ENCODE measurements around the gene RELN. TPM values are rescaled to one million over a fixed set of nuclear protein-coding genes. Genes with fewer than 3 reads are reported as not detected.
"Not testable (repeated sequence)": the region's sequence is repeated elsewhere in the genome, so short reads cannot be mapped to it uniquely, and the experiment has no call there.

The RELN gene
- total RNA-seq, 4 donors from 2014 or later = 1.2 to 7.1 (median 3.7) TPM

- TF ChIP-seq, protein P1, sequence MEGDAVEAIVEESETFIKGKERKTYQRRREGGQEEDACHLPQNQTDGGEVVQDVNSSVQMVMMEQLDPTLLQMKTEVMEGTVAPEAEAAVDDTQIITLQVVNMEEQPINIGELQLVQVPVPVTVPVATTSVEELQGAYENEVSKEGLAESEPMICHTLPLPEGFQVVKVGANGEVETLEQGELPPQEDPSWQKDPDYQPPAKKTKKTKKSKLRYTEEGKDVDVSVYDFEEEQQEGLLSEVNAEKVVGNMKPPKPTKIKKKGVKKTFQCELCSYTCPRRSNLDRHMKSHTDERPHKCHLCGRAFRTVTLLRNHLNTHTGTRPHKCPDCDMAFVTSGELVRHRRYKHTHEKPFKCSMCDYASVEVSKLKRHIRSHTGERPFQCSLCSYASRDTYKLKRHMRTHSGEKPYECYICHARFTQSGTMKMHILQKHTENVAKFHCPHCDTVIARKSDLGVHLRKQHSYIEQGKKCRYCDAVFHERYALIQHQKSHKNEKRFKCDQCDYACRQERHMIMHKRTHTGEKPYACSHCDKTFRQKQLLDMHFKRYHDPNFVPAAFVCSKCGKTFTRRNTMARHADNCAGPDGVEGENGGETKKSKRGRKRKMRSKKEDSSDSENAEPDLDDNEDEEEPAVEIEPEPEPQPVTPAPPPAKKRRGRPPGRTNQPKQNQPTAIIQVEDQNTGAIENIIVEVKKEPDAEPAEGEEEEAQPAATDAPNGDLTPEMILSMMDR (IDR thresholded peaks at IDR 0.05) = no peak
- ATAC-seq (ENCODE audit: low FRiP score) (no peak), DNase-seq (ENCODE audit: low spot score) (no peak)
Measured at GRCh38 chr7:103784646-103785286, 204.7 kb downstream of the RELN start.

- ATAC-seq (ENCODE audit: low FRiP score) (no peak), DNase-seq (ENCODE audit: low spot score) (no peak)
- TF ChIP-seq, protein P1 (IDR thresholded peaks at IDR 0.05) = no peak
Measured at GRCh38 chr7:103781409-103781808, 208.0 kb downstream of the RELN start.

GRCh38 chr7:103780561-103780960 is 208.9 kb downstream of the RELN start:
- ATAC-seq (ENCODE audit: low FRiP score); DNase-seq (ENCODE audit: low spot score): not testable (repeated sequence)

DNA sequence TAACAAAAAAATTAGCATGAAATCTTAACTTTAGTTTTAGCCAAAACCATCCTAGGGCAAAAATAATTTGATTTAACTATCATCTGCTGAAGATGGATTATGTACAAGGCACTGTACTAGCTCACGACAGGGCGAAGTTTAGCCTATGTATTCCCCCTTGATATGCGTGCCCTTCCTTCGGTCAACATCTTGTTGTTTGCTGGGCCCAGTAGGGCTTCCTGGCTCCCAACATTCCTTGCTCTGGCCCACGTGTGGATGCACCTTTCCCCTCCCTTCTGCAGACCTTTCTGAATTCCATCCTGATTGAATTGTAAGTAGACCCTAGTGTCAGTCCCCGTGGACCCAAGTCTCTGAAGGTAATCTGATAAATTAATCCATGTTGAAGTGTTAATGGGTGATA is 212.0 kb downstream of the RELN start:
- ATAC-seq (ENCODE audit: low FRiP score) (no peak), DNase-seq (ENCODE audit: low spot score) (no peak)
- TF ChIP-seq, protein P1 (IDR thresholded peaks at IDR 0.05) = no peak

- ATAC-seq (ENCODE audit: low FRiP score) (no peak), DNase-seq (ENCODE audit: low spot score) (no peak)
- TF ChIP-seq, protein P1 (IDR thresholded peaks at IDR 0.05) = no peak
Measured at GRCh38 chr7:103773726-103774125, 215.7 kb downstream of the RELN start.

DNA sequence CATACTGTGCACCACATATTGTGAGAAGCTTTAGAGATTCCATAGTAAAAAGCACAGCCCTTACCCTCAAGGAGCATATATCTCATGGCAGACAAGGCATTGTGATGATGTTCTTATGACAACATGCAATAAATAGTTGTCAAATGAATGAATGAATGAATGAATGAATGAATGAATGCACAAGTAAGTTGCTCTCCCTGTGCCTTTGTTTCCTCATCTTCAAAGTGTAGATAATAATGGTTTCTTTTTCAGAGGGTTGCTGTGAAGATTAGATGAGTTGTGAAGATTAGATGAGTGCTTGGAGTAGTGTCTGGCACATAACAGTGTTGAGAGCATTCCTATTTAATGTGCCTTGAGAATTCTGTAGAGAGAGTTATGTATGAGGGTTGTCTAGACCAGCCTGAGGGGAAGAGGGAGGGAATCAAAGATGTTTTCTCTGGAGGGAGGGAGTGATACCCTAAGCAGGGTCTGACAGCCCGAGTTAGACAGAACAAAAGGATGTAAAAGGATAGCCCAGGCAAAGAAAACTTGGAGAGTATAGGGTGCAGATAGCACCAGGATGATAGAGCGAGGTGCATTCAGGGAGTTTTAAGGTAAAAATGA is 217.2 kb downstream of the RELN start:
- TF ChIP-seq, protein P1 (IDR thresholded peaks at IDR 0.05) = no peak
- DNase-seq (ENCODE audit: low spot score) (no peak), ATAC-seq (ENCODE audit: low FRiP score) (no peak)

- ATAC-seq (ENCODE audit: low FRiP score) = no peak
- TF ChIP-seq, protein P1 (IDR thresholded peaks at IDR 0.05) = no peak
- DNase-seq (ENCODE audit: low spot score) = no peak
Measured at GRCh38 chr7:103771294-103771693, 218.2 kb downstream of the RELN start.

All from omental fat pad (tissue), 4 donors.